IMR-90 (cell line): ENCODE measurements around the gene SLC15A3. TPM values are rescaled to one million over a fixed set of nuclear protein-coding genes. Genes with fewer than 3 reads are reported as not detected.

ENCODE experiments used
- ATAC-seq: fragments of 200-7000 bp; cut with Tn5 transposase; 2 replicates; pipeline ENCODE4 v1.9.1; 2020; ENCODE audit warnings: low read depth, mild to moderate bottlenecking, moderate library complexity
- BruUV-seq: library from RNA; stranded (reverse); fragments of 400-500 nt; replicated peaks from 2 replicates; lab custom pipeline; 2021; lab: Mats Ljungman, UMichigan
- CTCF ChIA-PET: fragments of 300-600 bp; formaldehyde crosslinking; extraction: SDS; loops from one replicate; lab custom pipeline; 2021; ENCODE audit warnings: antibody characterized with exemption; lab: Yijun Ruan, JAX
- POLR2A ChIA-PET: fragments of 300-600 bp; sonication (Branson Sonifier 250); formaldehyde crosslinking; loops from one replicate; lab custom pipeline; 2022; ENCODE audit warnings: antibody characterized with exemption; ENCODE audit not compliant: unreplicated experiment; lab: Charles Lee
- DNase-seq: peaks from one replicate; pipeline ENCODE4 v3.0.0; 2013
- H2AFZ ChIP-seq: replicated peaks from 2 replicates; pipeline ENCODE3; 2013; ENCODE audit warnings: low read length, mild to moderate bottlenecking; ENCODE audit not compliant: poor library complexity
- H2AK5ac ChIP-seq: 2 replicates; pipeline ENCODE4 v1.6.1; 2013; ENCODE audit warnings: low read depth, low read length, inconsistent platforms
- H2AK9ac ChIP-seq: replicated peaks from 2 replicates; pipeline ENCODE3; 2013; ENCODE audit warnings: mild to moderate bottlenecking, low read depth, low read length, moderate library complexity; ENCODE audit not compliant: poor library complexity
- H2BK120ac ChIP-seq: 2 replicates; pipeline ENCODE4 v1.6.1; 2013; ENCODE audit warnings: low read depth, low read length, inconsistent platforms
- H2BK15ac ChIP-seq: 3 replicates; pipeline ENCODE4 v1.6.1; 2013; ENCODE audit warnings: low read depth, low read length, inconsistent platforms
- H2BK20ac ChIP-seq: 2 replicates; pipeline ENCODE4 v1.6.1; 2013; ENCODE audit warnings: low read depth, mild to moderate bottlenecking, inconsistent platforms, low read length, moderate library complexity
- H2BK5ac ChIP-seq: 2 replicates; pipeline ENCODE4 v1.6.1; 2013; ENCODE audit warnings: mild to moderate bottlenecking, low read depth, low read length, inconsistent platforms; ENCODE audit not compliant: poor library complexity, severe bottlenecking
- H3K14ac ChIP-seq: replicated peaks from 2 replicates; pipeline ENCODE4 v1.6.1; 2013; ENCODE audit warnings: low read depth, low read length, inconsistent platforms
- H3K18ac ChIP-seq: 2 replicates; pipeline ENCODE4 v1.6.1; 2013; ENCODE audit warnings: low read depth, low read length, control low read depth
- H3K23ac ChIP-seq: 2 replicates; pipeline ENCODE4 v1.6.1; 2013; ENCODE audit warnings: low read depth, low read length, inconsistent platforms
- H3K27ac ChIP-seq: 2 replicates; pipeline ENCODE4 v1.5.1; 2013; ENCODE audit warnings: mild to moderate bottlenecking, control low read depth, low read length; ENCODE audit not compliant: insufficient read depth
- H3K27me3 ChIP-seq: 2 replicates; pipeline ENCODE4 v1.6.1; 2013; ENCODE audit warnings: low read length; ENCODE audit not compliant: control insufficient read depth, insufficient read depth
- H3K36me3 ChIP-seq: 2 replicates; pipeline ENCODE4 v1.6.1; 2013; ENCODE audit warnings: low read length, mixed read lengths; ENCODE audit not compliant: control insufficient read depth, insufficient read depth
- H3K4ac ChIP-seq: 2 replicates; pipeline ENCODE4 v1.6.1; 2013; ENCODE audit warnings: low read depth, low read length, inconsistent platforms
- H3K4me1 ChIP-seq: 2 replicates; pipeline ENCODE4 v1.6.1; 2013; ENCODE audit warnings: low read length, mixed read lengths; ENCODE audit not compliant: control insufficient read depth, insufficient read depth
- H3K4me2 ChIP-seq: 2 replicates; pipeline ENCODE4 v1.6.1; 2013; ENCODE audit warnings: low read depth, mild to moderate bottlenecking, control low read depth, low read length, moderate library complexity
- H3K4me3 ChIP-seq: 2 replicates; pipeline ENCODE4 v1.5.1; 2013; ENCODE audit warnings: low read depth, mild to moderate bottlenecking, control low read depth, low read length, moderate library complexity; ENCODE audit not compliant: insufficient read depth
- H3K56ac ChIP-seq: 2 replicates; pipeline ENCODE4 v1.6.1; 2013; ENCODE audit warnings: low read length, inconsistent platforms; ENCODE audit not compliant: insufficient read depth; ENCODE audit errors: extremely low read depth
- H3K79me1 ChIP-seq, 2 experiments: 2 replicates each; pipeline ENCODE4 v1.6.1; 2013; ENCODE audit warnings: low read length in 2 of 2, inconsistent platforms in 1 of 2, low read depth in 1 of 2
- H3K9ac ChIP-seq: 2 replicates; pipeline ENCODE4 v1.6.1; 2013; ENCODE audit warnings: low read depth, low read length, control low read depth
- H3K9me1 ChIP-seq: 2 replicates; pipeline ENCODE4 v1.6.1; 2013; ENCODE audit warnings: low read length, inconsistent platforms; ENCODE audit not compliant: insufficient read depth
- H3K9me3 ChIP-seq: 2 replicates; pipeline ENCODE4 v1.6.1; 2013; ENCODE audit warnings: low read length; ENCODE audit not compliant: control insufficient read depth, insufficient read depth
- H4K20me1 ChIP-seq: 2 replicates; pipeline ENCODE4 v1.6.1; 2013; ENCODE audit warnings: low read length, inconsistent platforms; ENCODE audit not compliant: insufficient read depth
- H4K5ac ChIP-seq: 2 replicates; pipeline ENCODE4 v1.6.1; 2013; ENCODE audit warnings: mild to moderate bottlenecking, low read depth, low read length, control low read depth
- H4K8ac ChIP-seq, 2 experiments: 2 replicates each; pipeline ENCODE4 v1.6.1; 2013; ENCODE audit warnings: low read depth in 2 of 2, low read length in 2 of 2, control low read depth in 1 of 2, inconsistent platforms in 1 of 2
- H4K91ac ChIP-seq: 2 replicates; pipeline ENCODE4 v1.6.1; 2013; ENCODE audit warnings: low read depth, low read length, inconsistent platforms; ENCODE audit not compliant: insufficient read depth
- CEBPB ChIP-seq: IDR thresholded peaks from 2 replicates; pipeline ENCODE4 v1.6.1; 2012; ENCODE audit warnings: low read depth, low read length, improper control_type of control experiment
- RAD21 ChIP-seq: IDR thresholded peaks from 2 replicates; pipeline ENCODE4 v1.6.1; 2012; ENCODE audit warnings: low read length, improper control_type of control experiment
- RCOR1 ChIP-seq: IDR thresholded peaks from 2 replicates; pipeline ENCODE4 v1.6.1; 2012; ENCODE audit warnings: mild to moderate bottlenecking, low read length, improper control_type of control experiment; ENCODE audit not compliant: insufficient replicate concordance
- RFX5 ChIP-seq: IDR thresholded peaks from 2 replicates; pipeline ENCODE4 v1.8.0; 2012; ENCODE audit warnings: low read depth, mild to moderate bottlenecking, low read length, moderate library complexity
- WGBS, 2 experiments: methylation state at CpG; one replicate each; pipeline versions ENCODE4 v1.1.5 to v1.1.7; 2013; ENCODE audit warnings: missing lambda C conversion rate in 2 of 2; ENCODE audit not compliant: insufficient read length in 1 of 2; ENCODE audit errors: extremely low coverage in 2 of 2; 5-methylcytosine and 5-hydroxymethylcytosine counted together
- dilution Hi-C: fragments of 300-500 bp; cut with HindIII; formaldehyde crosslinking; loops from one replicate; pipeline ENCODE4 v1.14.3; 2018; ENCODE audit warnings: low sequenced_read_pairs; ENCODE audit not compliant: unreplicated experiment
- in situ Hi-C: fragments of 300-500 bp; cut with MboI; formaldehyde crosslinking; loops from 3 replicates; pipeline ENCODE4 v1.14.3; 2019; ENCODE audit warnings: low sequenced_read_pairs, inconsistent platforms, mixed read lengths
- intact Hi-C: fragments of 100-400 bp; cut with micrococcal nuclease; formaldehyde crosslinking; loops from 2 replicates; pipeline ENCODE4 v1.10.0; 2022
- polyA plus RNA-seq, 3 experiments: library from polyadenylated mRNA; depleted of rRNA; stranded (reverse); fragments of >200 nt; gene quantifications; 2 replicates each; pipeline ENCODE4 v1.2.3, GENCODE V29; 2012; ENCODE audit warnings: low replicate concordance in 1 of 3
- total RNA-seq: library from RNA; depleted of rRNA; stranded (reverse); fragments of >200 nt; gene quantifications from 2 replicates; pipeline ENCODE4 v1.2.3, GENCODE V29; 2012
- TF ChIP-seq, protein P1 (sequence below): fragments of 150-350 bp; IDR thresholded peaks from 2 replicates; pipeline ENCODE4 v1.6.1; 2017; ENCODE audit warnings: mild to moderate bottlenecking, antibody characterized with exemption, low read length, low read depth
- TF ChIP-seq, protein P2 (sequence below): conservative IDR thresholded peaks from 2 replicates; pipeline ENCODE4 v1.5.1; 2012; ENCODE audit warnings: mild to moderate bottlenecking, low read depth, low read length, improper control_type of control experiment

Gene SLC15A3
- total and polyA plus RNA-seq, 2 of the 4 experiments (the other 2 are of a cell fraction): 3.2 to 4.4 TPM

DNA sequence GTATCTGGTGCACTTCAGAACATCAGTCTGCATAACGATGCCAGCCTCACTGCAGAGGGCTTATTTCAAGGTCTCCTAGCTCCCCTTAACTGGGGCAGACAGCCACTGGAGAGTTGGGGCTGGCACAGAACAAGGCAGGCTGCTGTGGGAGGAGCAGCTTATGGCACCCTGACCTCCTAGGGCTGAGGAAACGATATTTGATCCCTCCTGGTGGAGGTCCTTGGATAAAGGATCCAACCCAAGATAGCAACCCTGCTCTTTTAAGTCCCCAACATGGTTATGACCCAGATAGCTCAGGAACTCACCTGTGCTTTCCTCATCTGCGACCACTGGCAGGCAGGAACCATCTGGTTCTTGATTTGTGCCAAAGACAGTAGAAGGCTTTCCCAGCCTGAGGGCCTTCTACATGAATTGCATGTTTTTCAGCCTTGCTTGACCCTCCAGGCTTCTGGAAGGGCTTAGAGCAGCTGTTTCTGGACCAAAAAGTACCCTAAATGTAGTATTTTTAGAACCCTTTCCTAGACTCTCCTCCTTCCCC, 35.2 kb downstream of the SLC15A3 start:
- Histone ChIP-seq H2AK9ac (no peak overlapping the region), H4K91ac (no peak overlapping the region), H2BK120ac (no peak overlapping the region), H3K56ac (no peak overlapping the region), H3K14ac (no peak overlapping the region), H3K9me3 (no peaks in the 10 kb centered on the region), H3K79me1 (peaks cover 23 to 58% of the 10 kb centered on the region in 2 experiments), H4K5ac (no peak overlapping the region), H3K4me1 (peaks cover 7% of the 10 kb centered on the region), H3K4ac (no peak overlapping the region), H2AFZ (peak overlapping the region; percentile 34), H3K4me2 (no peak overlapping the region), H3K9me1 (peaks cover 18% of the 10 kb centered on the region), H3K18ac (no peak overlapping the region), H2AK5ac (no peak overlapping the region), H4K8ac (no peak overlapping the region), H3K4me3 (no peak overlapping the region), H3K27me3 (no peaks in the 10 kb centered on the region), H3K9ac (no peak overlapping the region), H2BK15ac (no peak overlapping the region), H3K23ac (peak overlapping the region; percentile 52; the same call in 1 of the 2 replicates), H4K20me1 (peaks cover 14% of the 10 kb centered on the region; the same call in 1 of the 2 replicates), H3K27ac (no peak overlapping the region), H2BK20ac (no peak overlapping the region), H3K36me3 (peaks cover 19% of the 10 kb centered on the region), H2BK5ac (no peak overlapping the region)
- intact Hi-C loops (no loop called here), dilution Hi-C loops (no loop called here), in situ Hi-C loops (loop anchor here (25.0 kb wide), 1 partner anchor 1329 kb away; no protein-coding TSS in a partner anchor)
- ChIA-PET POLR2A (no interaction called here), CTCF (no interaction called here)
- TF ChIP-seq, protein P1, sequence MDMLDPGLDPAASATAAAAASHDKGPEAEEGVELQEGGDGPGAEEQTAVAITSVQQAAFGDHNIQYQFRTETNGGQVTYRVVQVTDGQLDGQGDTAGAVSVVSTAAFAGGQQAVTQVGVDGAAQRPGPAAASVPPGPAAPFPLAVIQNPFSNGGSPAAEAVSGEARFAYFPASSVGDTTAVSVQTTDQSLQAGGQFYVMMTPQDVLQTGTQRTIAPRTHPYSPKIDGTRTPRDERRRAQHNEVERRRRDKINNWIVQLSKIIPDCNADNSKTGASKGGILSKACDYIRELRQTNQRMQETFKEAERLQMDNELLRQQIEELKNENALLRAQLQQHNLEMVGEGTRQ: no peak
- TF ChIP-seq CEBPB (no peak), RAD21 (no peak), RCOR1 (no peak), RFX5 (no peak)
- TF ChIP-seq, protein P2, sequence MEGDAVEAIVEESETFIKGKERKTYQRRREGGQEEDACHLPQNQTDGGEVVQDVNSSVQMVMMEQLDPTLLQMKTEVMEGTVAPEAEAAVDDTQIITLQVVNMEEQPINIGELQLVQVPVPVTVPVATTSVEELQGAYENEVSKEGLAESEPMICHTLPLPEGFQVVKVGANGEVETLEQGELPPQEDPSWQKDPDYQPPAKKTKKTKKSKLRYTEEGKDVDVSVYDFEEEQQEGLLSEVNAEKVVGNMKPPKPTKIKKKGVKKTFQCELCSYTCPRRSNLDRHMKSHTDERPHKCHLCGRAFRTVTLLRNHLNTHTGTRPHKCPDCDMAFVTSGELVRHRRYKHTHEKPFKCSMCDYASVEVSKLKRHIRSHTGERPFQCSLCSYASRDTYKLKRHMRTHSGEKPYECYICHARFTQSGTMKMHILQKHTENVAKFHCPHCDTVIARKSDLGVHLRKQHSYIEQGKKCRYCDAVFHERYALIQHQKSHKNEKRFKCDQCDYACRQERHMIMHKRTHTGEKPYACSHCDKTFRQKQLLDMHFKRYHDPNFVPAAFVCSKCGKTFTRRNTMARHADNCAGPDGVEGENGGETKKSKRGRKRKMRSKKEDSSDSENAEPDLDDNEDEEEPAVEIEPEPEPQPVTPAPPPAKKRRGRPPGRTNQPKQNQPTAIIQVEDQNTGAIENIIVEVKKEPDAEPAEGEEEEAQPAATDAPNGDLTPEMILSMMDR: no peak
- WGBS, 2 experiments: 100% methylated on average over 1 of the region's 3 CpGs; no CpG with 5 or more reads in 1 of the 2 experiments
- ATAC-seq: no peak
- BruUV-seq: no TSS peak
- no peak for DNase-seq
